MG63 (cell line): ENCODE results near the gene PTCH1. TPM values are rescaled to one million over a fixed set of nuclear protein-coding genes. Genes with fewer than 3 reads are reported as not detected.

Source experiments
- DNase-seq: peaks from one replicate; pipeline ENCODE4 v3.0.0-alpha.2; 2020
- H3K27me3 ChIP-seq: fragments of 250-450 bp; sonication (Bioruptor Pico); 2 replicates; pipeline ENCODE4 v1.5.1; 2020; ENCODE audit warnings: mild to moderate bottlenecking, moderate library complexity
- H3K36me3 ChIP-seq: fragments of 250-450 bp; sonication (Bioruptor Pico); 2 replicates; pipeline ENCODE4 v1.5.1; 2020; ENCODE audit warnings: mild to moderate bottlenecking, moderate library complexity
- H3K4me3 ChIP-seq: fragments of 250-450 bp; sonication (Bioruptor Pico); 2 replicates; pipeline ENCODE4 v1.5.1; 2020; ENCODE audit warnings: mild to moderate bottlenecking, moderate library complexity
- H3K9me3 ChIP-seq: fragments of 250-450 bp; sonication (Bioruptor Pico); 2 replicates; pipeline ENCODE4 v1.5.1; 2020; ENCODE audit warnings: mild to moderate bottlenecking, moderate library complexity
- total RNA-seq: library from RNA; depleted of rRNA; stranded (reverse); fragments of >200 nt; shearing (Covaris generic); gene quantifications from 2 replicates; pipeline ENCODE4 v1.2.3, GENCODE V29; 2014; ENCODE audit warnings: low replicate concordance; rRNA removed

The PTCH1 gene
- total RNA-seq, 1 experiment from 2014 or later, result 2.0 TPM

GRCh38 chr9:95415158-95415557 is 101.6 kb downstream of the PTCH1 start:
- no peak for DNase-seq
- H3K9me3 ChIP-seq, result peaks cover 4% of the 10 kb centered on the region; the same call in 1 of the 2 replicates
- H3K4me3 ChIP-seq, result no peak overlapping the region
- H3K36me3 ChIP-seq, result no peaks in the 10 kb centered on the region
- H3K27me3 ChIP-seq, result no peaks in the 10 kb centered on the region

GRCh38 chr9:95413793-95414192 is 103.0 kb downstream of the PTCH1 start:
- no peak for DNase-seq

GRCh38 chr9:95411054-95411892 is 105.5 kb downstream of the PTCH1 start:
- Histone ChIP-seq H3K4me3 (no peak overlapping the region), H3K27me3 (no peaks in the 10 kb centered on the region), H3K36me3 (no peaks in the 10 kb centered on the region), H3K9me3 (peaks cover 2% of the 10 kb centered on the region; the same call in 1 of the 2 replicates)
- no peak for DNase-seq

More at GRCh38 chr9:95413793-95414192, 103.0 kb downstream of the PTCH1 start:
- no peaks in the 10 kb centered on the region for H3K36me3 ChIP-seq
- H3K4me3 ChIP-seq, result no peak overlapping the region
- no peaks in the 10 kb centered on the region for H3K27me3 ChIP-seq
- peaks cover 4% of the 10 kb centered on the region; the same call in 1 of the 2 replicates for H3K9me3 ChIP-seq

- H3K27me3 ChIP-seq, result no peaks in the 10 kb centered on the region
- H3K4me3 ChIP-seq, result no peak overlapping the region
- DNase-seq, result no peak
- H3K9me3 ChIP-seq, result peaks cover 2% of the 10 kb centered on the region; the same call in 1 of the 2 replicates
- no peaks in the 10 kb centered on the region for H3K36me3 ChIP-seq
Measured at GRCh38 chr9:95409650-95410426, 106.9 kb downstream of the PTCH1 start.

GRCh38 chr9:95407524-95407923 is 109.2 kb downstream of the PTCH1 start:
- no peak for DNase-seq
- Histone ChIP-seq H3K36me3 (no peaks in the 10 kb centered on the region), H3K27me3 (no peaks in the 10 kb centered on the region), H3K9me3 (0 out of 2 replicates have a peak, but pooled peaks cover 5% of the 10 kb centered on the region), H3K4me3 (no peak overlapping the region)

- Histone ChIP-seq H3K27me3 (no peaks in the 10 kb centered on the region), H3K4me3 (no peak overlapping the region)
- DNase-seq, result no peak
Measured at GRCh38 chr9:95406121-95406520, 110.7 kb downstream of the PTCH1 start.

GRCh38 chr9:95399261-95399660 is 117.5 kb downstream of the PTCH1 start:
- DNase-seq, result no peak
- no peak overlapping the region for H3K4me3 ChIP-seq

More at GRCh38 chr9:95406121-95406520, 110.7 kb downstream of the PTCH1 start:
- Histone ChIP-seq H3K36me3 (no peaks in the 10 kb centered on the region), H3K9me3 (peaks cover 10% of the 10 kb centered on the region; the same call in 1 of the 2 replicates)

More at GRCh38 chr9:95399261-95399660, 117.5 kb downstream of the PTCH1 start:
- no peaks in the 10 kb centered on the region for H3K27me3 ChIP-seq
- no peaks in the 10 kb centered on the region for H3K36me3 ChIP-seq
- H3K9me3 ChIP-seq, result peaks cover 12% of the 10 kb centered on the region; the same call in 1 of the 2 replicates

Other genes with a start within 250 kb of the PTCH1 start
- gene FANCC, start 199.3 kb downstream of the PTCH1 start, total RNA-seq, result 10.7 and 22.2 TPM in 2 replicates